CD4-positive, alpha-beta T cell treated with Interleukin-2 at 100 ng/mL for 4 hours (primary cell): ENCODE data around the gene MIF.
"Not testable (repeated sequence)": the region's sequence is repeated elsewhere in the genome, so short reads cannot be mapped to it uniquely, and the experiment has no call there.

ENCODE experiments used
- DNase-seq: peaks from one replicate; pipeline ENCODE4 v3.0.0-alpha.2; 2020; ENCODE audit warnings: low spot score

The MIF gene

DNA sequence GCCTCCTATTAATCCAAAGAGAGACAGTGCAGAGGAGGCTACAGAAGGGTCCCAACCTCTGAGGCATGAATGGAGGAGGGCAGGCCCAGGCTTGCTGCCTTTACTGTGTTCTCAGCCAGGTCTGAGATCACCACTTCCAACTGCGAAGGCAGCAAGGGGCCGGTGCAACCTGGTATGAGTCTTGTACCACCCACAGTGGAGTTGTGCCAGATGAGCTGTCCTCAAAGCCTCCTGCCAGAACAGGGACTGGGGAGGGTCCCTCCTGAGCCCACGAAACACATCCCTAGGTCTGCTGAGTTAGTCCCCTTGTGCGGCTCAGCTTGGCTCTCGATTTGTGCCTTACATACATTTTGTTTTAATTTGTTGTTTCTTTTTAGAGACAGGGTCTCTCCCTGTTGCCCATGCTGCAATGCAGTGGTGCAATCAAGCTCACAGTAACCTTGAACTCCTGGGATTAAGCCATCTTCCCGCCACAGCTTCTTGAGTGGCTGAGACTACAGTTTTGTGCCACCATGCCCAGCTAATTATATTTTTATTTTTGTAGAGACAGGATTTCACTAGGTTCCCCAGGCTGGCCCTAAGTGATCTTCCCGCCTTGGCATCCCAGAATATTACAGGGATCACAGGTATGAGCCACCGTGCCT lies 9.3 kb downstream of the MIF start:
- DNase-seq = no peak

DNA sequence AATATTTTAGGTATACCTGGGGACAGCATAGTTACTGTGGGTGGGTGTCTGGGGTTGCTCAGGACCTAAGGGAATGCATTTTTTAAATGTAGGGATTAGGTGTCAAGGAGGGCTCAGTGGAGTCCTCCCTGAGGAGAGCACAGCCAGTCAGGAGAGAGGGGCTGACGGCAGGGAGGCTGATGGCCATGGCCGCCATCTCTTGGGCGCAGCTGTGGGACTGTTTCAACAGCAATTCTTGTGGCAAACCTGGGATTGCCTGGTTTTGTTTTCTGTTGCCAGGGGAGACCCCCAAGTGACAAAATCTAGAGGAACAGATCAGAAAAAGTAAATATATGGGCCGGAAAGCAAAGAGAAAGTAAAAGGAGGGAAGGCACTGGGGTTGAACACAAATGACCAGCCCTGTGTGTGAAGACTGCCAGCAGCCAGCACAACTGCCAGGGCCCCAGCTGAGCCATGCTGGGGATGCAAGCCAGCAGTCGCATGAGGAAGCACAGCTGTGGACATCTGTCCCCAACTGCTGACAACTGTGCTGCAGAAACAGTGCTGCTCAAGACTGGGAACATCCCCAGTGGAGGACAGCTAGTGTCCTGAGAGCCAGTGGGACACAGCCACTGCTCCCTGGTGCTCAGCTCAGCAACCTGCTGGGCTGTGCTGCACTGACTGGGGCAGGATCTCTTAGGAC lies 10.5 kb downstream of the MIF start:
- no peak for DNase-seq

DNA sequence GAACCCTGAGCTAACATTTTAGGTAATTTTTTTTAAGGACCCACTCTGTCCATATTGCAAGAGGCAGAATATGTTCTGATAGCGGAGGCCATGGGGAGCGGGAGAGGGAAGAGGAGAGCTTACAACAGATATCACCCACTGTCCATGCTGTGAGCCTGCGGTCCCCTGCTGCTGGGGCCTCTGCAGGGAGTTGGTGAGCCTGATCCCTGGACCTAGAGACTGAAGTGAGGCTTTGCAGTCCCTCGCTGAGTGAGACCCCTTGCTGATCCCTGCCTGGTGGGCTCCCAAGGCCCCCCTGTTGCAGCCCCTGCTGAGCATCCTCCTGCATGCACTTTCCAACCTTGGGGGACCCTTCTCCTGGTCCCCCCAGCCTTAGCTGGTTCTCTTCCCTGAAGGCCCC lies 12.5 kb downstream of the MIF start:
- DNase-seq = no peak

DNA sequence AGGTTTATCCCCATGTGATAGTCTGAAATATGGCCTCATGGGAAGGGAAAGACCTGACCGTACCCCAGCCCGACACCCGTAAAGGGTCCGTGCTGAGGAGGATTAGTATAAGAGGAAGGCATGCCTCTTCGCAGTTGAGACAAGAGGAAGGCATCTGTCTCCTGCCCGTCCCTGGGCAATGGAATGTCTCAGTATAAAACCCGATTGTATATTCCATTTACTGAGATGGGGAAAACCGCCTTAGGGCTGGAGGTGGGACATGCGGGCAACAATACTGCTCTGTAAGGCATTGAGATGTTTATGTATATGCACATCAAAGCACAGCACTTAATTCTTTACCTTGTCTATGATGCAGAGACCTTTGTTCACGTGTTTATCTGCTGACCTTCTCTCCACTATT lies 13.2 kb downstream of the MIF start:
- not testable (repeated sequence) for DNase-seq

DNA sequence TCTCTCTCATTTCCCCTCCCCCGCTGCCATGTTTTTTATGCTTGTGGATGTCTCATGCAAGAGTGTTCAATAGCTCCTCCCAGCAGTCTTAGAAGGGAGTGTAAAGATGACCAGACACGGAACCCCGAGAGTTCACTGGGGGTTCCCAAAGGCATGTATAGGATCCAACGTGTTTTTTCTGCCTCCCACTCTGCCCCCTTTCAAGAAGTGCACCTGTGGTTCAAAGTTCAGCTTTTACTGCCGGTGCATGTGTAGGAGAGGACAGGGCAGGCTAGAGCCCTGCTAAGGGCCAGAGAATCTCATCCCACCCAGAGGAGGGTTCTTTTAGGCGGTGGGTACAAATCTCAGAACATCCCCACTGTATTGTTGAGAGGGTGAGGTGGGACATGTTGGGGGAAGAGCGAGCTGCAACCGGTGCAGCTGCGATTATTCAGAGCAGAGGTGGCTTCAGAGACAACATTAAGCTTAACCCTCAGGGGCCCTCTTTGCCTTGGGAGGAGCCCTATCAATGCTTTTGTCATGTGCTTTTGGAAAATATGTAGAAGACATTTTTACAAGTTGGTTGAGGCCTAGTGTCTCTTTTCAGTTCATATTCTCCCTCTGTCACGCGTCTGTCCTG lies 14.5 kb downstream of the MIF start:
- DNase-seq = no peak

DNA sequence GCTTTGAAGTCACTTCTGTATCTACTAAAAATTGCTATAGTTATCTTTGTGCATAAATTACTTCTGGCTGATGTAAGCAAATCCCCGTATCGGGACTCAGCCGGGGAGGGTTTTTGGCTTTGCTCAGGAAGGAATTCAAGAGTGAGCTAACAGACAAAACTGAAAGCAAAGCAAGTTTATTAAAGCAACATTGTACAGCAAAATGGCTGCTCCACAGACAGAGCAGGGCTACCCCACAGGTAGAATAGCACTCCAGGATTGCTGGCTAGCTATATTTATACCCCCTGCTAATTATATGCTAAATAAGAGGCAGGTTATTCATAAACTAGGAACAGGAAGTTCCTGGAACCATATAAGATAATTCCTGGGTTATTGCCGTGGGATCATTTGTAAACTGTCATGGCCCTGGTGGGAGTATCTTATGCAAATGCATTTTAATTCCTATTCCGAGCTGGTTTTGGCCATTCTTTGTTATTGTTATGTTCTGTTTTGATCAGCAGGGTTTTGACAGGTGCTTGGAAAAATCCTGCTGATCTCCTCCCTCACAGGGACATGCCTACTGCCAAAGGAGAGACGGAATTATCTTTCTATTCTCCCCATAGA lies 15.2 kb downstream of the MIF start:
- DNase-seq = no peak

DNA sequence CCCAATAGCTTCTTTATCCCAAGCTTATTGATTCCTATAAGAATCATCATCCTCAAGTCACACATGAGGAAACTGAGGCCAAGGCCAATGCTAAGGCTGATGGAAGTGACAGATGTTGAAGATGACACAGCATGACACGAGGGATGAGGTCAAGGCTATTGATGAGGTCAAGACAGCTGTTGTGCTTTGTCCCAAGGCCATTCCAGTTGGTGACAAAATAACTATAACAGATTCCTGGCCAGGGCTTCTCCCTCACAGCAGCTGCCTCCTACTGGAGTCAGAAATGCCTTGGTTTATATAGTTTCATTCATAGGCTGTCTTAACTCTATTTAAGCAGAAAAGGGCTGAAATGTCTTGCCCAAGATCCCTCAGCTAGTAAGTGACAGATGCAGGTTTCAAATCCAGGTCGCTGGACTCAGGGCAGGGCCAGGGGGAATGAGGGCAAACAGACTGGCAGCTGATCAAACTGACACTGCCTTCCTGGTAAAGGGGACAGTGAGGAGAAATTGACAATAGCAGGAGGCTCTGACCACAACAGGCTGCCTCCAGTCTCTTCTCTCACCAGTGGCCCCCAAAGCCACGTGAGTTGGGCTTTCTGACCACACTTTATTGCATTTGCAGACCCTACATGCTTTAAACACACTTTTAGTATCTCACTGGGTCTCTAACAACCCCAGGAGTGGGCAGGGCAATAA lies 16.5 kb downstream of the MIF start:
- DNase-seq = no peak

DNA sequence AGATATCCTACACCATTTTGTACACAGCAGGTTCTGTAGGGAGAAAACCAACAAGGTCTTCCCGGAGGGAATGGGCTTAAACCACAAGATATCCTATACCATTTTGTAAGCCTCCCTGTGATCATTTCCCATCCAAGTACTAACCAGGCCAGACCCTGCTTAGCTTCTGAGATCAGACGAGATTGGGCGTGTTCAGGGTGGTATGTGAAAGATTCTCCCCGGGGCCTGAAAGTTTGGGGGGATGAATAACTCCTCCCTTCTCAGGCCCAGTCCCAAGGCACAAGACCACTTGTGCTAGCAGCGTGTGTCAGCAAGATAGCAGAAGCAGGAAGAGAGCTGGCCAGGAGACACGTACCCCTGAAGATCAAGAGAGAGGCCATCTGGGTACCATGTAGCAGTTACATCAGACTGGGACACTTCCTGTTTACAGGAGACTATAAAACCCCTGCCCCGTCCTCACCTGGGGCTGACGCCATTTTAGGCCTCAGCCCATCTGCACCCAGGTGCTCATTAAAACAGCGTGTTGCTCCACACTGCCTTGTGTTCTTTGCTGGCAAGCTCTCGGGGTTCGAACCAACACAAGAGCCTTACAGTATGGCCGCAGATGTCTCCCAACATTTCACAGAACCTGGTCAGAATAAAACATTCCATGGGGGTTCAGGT lies 17.3 kb downstream of the MIF start:
- no peak for DNase-seq

DNA sequence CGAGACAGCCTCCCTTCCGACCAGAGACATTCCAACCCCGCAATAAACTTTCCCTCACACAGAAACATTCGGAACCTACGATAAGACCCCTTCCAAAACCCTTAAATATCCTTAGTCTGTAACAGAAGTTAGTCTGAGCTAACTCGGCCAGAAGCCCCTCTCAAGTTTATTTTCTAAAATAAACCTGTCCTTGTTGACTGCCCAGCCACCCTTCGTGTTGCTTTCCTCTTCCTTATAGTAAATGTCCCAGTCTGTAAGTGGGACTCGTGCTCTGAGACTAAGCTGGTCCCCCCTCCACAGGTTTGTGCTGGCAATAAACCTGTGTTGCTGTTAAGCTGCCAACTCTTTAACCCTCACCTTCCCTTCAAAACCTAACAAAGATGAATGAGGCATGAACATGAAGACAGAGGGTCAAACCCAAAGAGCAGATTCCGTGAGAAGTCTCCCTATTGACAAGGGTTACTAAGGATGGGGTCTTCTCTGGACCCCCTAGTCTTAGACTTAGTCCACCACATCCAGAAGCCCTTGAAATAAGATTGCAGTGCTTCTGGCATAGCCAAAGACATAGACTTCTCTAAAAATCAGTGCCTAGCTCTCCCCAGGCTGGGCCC lies 18.2 kb downstream of the MIF start:
- DNase-seq = no peak

DNA sequence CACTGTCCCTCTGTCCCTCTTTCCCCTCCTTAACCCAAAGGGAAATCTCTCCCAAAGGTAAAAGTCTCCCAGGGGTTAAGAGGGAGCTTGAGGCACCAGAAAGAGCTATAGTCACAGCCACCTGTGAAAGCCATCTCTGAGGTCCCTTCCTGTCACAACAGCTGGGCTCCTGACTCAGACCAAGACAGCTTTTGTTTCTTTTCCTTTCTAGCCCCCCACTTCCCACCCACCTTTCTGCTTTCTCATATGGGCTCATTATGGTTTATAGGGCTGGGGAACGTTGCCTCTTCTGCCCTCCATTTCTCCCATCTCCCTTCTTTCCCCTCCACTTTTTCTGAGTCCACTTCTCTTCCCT lies 19.1 kb downstream of the MIF start:
- no peak for DNase-seq

DNA sequence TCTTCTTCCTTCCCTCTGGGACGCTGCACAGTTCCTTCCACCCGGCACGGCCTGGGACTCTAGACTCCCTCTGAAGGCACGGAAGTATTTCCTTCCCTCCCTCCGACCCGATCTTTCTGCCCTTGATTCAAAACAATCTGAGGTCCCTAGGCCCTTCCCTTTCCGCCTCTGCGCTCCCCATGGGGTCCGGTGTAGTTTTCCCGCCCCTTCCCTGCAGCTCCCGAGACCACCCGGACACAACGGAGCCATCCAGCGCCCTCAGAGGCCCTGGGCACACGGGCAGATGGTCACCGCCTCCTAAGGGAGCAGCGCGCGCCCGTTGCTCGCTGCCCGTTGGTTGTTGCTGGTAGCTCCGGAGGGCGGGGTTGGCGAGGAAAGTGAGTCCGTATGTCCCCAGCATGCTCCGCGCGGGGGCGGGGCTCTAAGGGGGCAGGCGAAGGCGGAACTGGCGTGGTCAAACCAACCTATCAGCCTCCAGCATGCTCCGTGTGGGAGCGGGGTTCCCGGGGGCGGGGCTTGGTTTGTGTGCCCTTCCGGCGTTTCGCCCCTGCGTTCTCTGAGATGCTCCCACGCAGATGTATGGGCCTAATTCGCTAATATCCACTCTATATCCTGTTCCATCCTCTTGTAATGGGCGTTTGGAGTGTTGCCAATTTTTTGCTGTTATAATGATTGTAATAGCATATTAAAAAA lies 19.6 kb downstream of the MIF start:
- peak; percentile 98 for DNase-seq

DNA sequence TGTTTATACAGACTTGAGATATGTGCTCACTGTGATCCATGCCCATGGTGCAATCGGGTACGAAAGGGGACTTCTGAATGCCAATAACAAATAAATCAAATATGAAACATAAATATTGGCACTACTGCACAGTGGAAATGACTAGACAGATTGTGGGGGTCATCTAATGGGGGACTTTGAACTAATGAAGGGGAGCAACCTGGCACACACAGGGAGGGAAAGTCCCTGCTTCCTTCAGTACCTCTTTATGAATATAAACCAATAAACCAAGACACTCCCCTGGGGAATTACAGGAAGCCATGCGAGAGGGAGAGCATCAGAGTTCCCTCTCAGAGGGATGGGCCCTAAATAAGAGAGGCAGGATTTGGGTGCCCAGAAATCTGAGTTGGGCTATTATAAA lies 21.1 kb downstream of the MIF start:
- DNase-seq = no peak

DNA sequence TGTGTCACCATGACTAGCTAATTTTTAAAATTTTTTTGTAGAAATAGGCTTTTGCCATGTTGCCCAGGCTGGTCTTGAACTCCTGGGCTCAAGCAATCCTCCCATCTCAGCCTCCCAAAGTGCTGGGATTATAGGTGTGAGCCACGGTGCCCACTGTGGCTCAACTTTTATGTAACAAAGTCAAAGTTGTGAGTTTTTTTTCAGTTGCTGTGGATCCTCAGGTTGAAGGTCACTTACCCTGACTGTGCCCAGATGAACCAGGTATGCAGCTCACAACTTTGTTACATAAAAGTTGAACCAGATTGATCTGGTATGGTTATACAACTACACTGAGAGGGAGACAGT lies 26.1 kb downstream of the MIF start:
- not testable (repeated sequence) for DNase-seq

DNA sequence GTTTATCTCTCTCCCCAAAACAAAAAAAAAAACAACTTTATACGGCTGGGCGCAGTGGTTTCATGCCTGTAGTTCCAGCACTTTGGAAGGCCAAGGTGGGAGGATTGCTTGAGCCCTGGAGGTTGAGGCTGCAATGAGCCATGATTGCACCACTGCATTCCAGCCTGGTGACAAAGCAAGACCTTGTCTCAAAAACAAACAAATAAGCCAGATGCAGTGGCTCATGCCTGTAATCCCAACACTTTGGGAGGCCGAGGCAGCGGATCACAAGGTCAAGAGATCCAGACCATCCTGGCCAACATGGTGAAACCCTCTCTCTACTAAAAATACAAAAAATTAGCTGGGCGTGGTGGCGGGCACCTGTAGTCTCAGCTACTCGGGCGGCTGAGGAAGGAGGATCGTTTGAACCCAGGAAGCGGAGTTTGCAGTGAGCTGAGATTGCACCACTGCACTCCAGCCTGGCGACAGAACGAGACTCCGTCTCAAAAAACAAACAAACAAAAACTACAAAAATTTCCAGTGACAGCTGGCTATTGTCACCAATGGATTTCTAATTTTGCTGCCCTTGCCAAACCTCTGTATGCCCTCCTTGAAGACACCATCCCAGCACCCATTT lies 27.5 kb downstream of the MIF start:
- not testable (repeated sequence) for DNase-seq

DNA sequence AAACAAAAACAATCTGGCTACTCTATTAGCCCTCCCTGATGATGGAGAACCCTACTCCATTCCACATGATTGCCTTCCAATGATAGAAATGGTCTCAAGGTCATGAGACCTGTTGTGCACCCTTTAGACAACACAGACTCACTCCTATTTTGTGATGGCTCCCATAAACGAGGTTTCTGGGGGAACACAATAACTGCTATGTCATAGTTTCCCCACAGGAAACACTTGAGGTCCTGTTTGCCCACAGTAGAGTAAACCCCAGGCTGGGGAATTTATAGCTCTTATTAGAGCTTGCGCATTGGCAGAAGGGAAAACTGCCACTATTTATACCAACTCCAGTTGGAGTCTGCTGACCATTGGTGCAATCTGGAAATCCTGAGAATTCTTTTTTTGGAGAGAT lies 28.7 kb downstream of the MIF start:
- DNase-seq = no peak

DNA sequence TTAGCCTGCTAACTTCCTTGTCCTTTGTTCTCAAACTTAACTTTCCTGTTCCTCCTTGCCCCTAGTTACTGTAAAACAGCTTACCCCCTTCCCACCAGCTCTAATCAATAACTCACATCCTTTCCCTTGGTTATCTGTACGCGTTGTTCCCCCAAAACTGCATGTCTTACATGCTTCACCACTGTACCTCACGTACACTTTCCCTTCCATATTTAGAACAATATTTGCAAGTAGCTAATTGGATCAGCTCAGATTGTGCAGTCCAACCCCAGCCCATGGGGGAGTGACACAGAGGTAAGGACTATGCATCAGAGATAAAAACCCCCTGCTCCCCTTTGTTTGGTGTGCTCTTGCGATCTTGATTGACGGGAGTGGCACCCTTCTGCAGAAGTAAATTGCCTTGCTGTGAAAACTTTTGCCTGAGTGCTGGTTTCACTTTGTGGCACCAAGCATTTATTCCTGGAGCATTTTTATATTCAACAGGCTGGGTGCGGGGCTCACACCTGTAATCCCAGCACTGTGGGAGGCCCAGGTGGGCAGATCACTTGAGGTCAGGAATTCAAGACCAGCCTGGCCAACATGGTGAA lies 30.9 kb downstream of the MIF start:
- DNase-seq = no peak

DNA sequence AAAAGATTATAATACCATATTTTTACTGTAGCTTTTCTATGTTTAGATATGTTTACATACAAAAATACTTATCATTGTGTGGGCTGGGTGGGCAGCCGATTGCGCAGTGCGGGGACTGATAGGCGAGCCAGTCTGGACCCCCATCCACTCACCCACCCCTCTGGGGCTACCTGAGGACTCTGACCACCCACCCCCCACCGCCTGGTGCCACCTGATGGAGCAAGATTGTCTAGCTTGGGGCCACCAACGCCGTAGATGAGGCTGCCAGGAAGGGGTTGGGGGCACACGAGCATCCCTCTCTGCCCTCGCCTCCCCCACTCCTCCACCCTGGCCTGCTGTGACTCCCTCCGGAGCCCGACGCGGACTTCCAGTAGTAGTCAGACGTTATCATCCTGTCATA lies 32.4 kb downstream of the MIF start:
- DNase-seq = no peak

DNA sequence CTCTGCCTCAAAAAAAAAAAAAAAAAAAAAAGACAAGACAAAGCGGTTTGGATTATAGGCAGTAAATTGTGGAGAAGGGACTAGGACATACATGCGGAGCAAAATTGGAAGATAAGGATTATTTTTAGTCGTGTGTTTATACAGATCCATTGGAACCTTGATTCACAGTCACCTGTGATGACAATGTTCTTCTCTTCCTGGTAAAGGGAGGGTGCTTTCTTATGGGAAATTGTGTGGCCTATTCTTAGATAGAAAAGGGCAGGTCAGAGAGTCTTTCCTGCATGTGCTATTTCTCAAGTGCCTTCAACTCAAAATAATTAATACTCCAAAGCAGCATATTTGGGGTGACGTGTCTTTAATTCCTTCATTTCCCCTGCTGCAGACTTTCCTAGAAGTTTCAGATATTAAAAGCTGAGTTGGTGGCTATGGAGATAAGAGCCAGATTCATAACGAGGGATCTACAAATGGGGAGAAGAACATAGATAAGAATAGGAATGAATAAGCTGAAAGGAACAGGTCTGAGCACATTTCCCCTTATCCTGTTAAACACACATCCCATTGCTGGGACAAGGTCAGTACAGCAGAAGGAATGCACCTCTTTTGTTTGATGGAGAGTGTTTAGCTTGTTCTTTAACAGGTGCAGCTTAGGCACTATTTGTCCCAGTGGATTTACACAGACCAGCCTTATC lies 44.3 kb downstream of the MIF start:
- no peak for DNase-seq

DNA sequence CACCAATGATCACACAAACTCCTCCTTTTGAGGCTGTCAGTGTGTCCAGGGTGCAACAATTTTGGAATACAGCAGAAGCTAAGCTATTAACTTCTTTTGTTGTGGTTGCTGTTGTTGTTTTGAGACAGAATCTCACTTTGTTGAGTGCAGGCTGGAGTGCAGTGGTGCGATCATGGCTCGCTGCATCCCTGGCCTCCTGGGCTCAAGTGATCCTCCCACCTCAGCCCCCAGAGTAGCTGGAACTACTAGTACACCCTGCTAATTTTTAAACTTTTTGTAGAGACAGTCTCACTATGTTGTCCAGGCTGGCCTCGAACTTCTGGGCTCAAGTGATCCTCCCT lies 44.8 kb downstream of the MIF start:
- no peak for DNase-seq

DNA sequence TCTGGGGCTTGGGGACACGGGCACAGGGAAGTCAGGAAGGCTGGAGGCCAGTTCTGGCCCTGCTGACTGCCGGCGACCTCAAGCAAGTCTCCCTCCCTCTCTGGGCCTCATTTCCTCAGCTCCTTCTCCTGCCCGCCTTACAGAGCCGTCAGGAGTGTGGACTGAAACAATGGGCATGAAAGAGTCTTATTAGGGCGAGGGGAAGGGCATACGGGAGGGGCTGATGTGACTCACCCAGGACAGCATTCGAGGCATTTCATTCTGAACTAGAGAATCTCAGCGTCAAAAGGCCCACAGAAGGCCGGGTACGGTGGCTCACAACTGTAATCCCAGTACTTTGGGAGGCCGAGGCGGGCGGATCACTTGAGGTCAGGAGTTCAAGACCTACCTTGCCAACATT lies 46.0 kb downstream of the MIF start:
- DNase-seq = not testable (repeated sequence)
